Loucy (cell line): ENCODE data around the gene VTCN1.
"Not testable (repeated sequence)": the region's sequence is repeated elsewhere in the genome, so short reads cannot be mapped to it uniquely, and the experiment has no call there.

Experiments
- H2AFZ ChIP-seq: fragments of 200-600 bp; sonication (generic); 2 replicates; pipeline ENCODE4 v1.6.0; 2016; ENCODE audit warnings: antibody characterized with exemption, mild to moderate bottlenecking, low read length, moderate library complexity
- H3F3A ChIP-seq: fragments of 200-600 bp; 2 replicates; pipeline ENCODE4 v1.6.0; 2016; ENCODE audit warnings: antibody characterized with exemption, low read depth, mild to moderate bottlenecking
- H3K27me3 ChIP-seq: fragments of 200-600 bp; sonication (generic); 2 replicates; pipeline ENCODE4 v1.6.1; 2014; ENCODE audit warnings: low read length, mild to moderate bottlenecking; ENCODE audit not compliant: insufficient read depth, poor library complexity, severe bottlenecking
- H3K36me3 ChIP-seq: fragments of 200-600 bp; sonication (generic); 2 replicates; pipeline ENCODE4 v1.6.1; 2016; ENCODE audit warnings: low read length; ENCODE audit not compliant: insufficient read depth
- H3K4me1 ChIP-seq: fragments of 200-600 bp; sonication (generic); 2 replicates; pipeline ENCODE4 v1.5.1; 2014; ENCODE audit warnings: low read length, mild to moderate bottlenecking; ENCODE audit not compliant: insufficient read depth, poor library complexity, severe bottlenecking
- H3K4me2 ChIP-seq: fragments of 200-600 bp; sonication (generic); 2 replicates; pipeline ENCODE4 v1.6.0; 2014; ENCODE audit warnings: antibody characterized with exemption, low read length, low read depth, mild to moderate bottlenecking; ENCODE audit not compliant: poor library complexity, severe bottlenecking
- H3K4me3 ChIP-seq: fragments of 200-600 bp; sonication (generic); 2 replicates; pipeline ENCODE4 v1.5.1; 2014; ENCODE audit warnings: low read length, mild to moderate bottlenecking, mixed read lengths; ENCODE audit not compliant: poor library complexity, severe bottlenecking
- H3K79me2 ChIP-seq: fragments of 200-600 bp; sonication (generic); 2 replicates; pipeline ENCODE4 v1.6.1; 2014; ENCODE audit warnings: low read length; ENCODE audit not compliant: insufficient read depth
- H3K9ac ChIP-seq: fragments of 200-600 bp; sonication (generic); 2 replicates; pipeline ENCODE4 v1.6.0; 2014; ENCODE audit warnings: mild to moderate bottlenecking, low read depth, low read length, moderate library complexity; ENCODE audit not compliant: poor library complexity, severe bottlenecking
- H3K9me2 ChIP-seq: fragments of 200-600 bp; sonication (generic); replicated peaks from 2 replicates; pipeline ENCODE4 v1.6.1; 2016; ENCODE audit warnings: low read depth, low read length, mixed read lengths
- H3K9me3 ChIP-seq: fragments of 200-600 bp; sonication (generic); 2 replicates; pipeline ENCODE4 v1.6.1; 2014; ENCODE audit warnings: mild to moderate bottlenecking, antibody characterized with exemption, low read length, low read depth; ENCODE audit not compliant: insufficient read depth
- H4K20me1 ChIP-seq: fragments of 200-600 bp; sonication (generic); 2 replicates; pipeline ENCODE4 v1.6.0; 2014; ENCODE audit warnings: antibody characterized with exemption, low read length, mild to moderate bottlenecking; ENCODE audit not compliant: insufficient read depth, poor library complexity, severe bottlenecking
- EZH2phosphoT487 ChIP-seq: fragments of 200-600 bp; IDR thresholded peaks from 2 replicates; pipeline ENCODE4 v1.6.1; 2018; ENCODE audit warnings: antibody characterized with exemption, mild to moderate bottlenecking, moderate library complexity, borderline replicate concordance
- TF ChIP-seq, protein P1 (sequence below): fragments of 200-600 bp; sonication (generic); conservative IDR thresholded peaks from 2 replicates; pipeline ENCODE4 v1.5.1; 2014; ENCODE audit warnings: mild to moderate bottlenecking, antibody characterized with exemption, low read length

VTCN1 gene

DNA sequence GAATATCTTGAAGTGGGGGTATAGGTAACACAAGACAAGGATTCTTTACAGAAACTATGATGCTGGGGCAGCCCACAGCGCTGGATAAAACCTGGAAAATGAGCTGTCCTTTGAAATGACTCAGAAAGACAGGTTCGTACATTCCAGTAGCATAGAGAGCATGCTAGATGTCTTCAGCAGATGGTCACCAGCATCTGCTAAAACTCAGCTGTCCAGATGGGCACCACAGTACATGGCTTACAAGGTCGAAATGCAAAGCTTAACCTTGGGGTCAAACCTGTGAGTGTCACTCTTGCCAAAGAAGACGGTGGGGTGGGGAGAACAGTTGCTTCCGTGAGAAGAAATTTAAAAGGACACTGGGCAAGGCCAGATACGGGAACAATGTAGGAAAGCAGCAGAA lies 47.9 kb downstream of the VTCN1 start:
- H3K4me3 ChIP-seq: no peak overlapping the region
- no peaks in the 10 kb centered on the region for H3K9me3 ChIP-seq
- no peaks in the 10 kb centered on the region for H3K4me1 ChIP-seq

DNA sequence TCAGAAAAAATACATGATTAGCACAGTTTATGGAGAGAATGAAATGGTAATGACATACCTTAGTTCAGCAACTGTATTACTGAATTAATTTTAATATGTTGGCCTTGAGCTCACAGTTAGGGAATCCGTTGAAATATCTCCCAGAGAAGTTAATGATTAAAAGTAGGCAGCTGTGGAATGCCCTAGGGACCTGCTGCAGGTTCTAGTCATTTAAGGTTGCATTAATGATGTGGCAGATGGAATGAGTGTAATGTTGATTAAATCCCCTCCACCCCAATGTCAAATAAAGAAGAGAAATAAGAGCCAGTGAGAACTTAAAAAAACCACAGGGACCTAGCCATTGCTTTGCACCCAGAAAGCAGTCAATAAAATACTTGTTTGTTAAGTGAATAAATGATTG lies 48.8 kb downstream of the VTCN1 start:
- H3K9me3 ChIP-seq: no peaks in the 10 kb centered on the region
- H3K79me2 ChIP-seq: no peaks in the 10 kb centered on the region
- no peak overlapping the region for H3K4me2 ChIP-seq
- no peak overlapping the region for H2AFZ ChIP-seq
- no peaks in the 10 kb centered on the region for H3F3A ChIP-seq
- H3K9ac ChIP-seq: no peak overlapping the region
- H3K4me3 ChIP-seq: no peak overlapping the region
- no peak for TF ChIP-seq EZH2phosphoT487
- TF ChIP-seq, protein P1, sequence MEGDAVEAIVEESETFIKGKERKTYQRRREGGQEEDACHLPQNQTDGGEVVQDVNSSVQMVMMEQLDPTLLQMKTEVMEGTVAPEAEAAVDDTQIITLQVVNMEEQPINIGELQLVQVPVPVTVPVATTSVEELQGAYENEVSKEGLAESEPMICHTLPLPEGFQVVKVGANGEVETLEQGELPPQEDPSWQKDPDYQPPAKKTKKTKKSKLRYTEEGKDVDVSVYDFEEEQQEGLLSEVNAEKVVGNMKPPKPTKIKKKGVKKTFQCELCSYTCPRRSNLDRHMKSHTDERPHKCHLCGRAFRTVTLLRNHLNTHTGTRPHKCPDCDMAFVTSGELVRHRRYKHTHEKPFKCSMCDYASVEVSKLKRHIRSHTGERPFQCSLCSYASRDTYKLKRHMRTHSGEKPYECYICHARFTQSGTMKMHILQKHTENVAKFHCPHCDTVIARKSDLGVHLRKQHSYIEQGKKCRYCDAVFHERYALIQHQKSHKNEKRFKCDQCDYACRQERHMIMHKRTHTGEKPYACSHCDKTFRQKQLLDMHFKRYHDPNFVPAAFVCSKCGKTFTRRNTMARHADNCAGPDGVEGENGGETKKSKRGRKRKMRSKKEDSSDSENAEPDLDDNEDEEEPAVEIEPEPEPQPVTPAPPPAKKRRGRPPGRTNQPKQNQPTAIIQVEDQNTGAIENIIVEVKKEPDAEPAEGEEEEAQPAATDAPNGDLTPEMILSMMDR: no peak
- H3K27me3 ChIP-seq: no peaks in the 10 kb centered on the region
- no peaks in the 10 kb centered on the region for H3K4me1 ChIP-seq
- H3K9me2 ChIP-seq: no peaks in the 10 kb centered on the region
- no peaks in the 10 kb centered on the region for H3K36me3 ChIP-seq
- H4K20me1 ChIP-seq: no peaks in the 10 kb centered on the region

More for the DNA sequence above, 47.9 kb downstream of the VTCN1 start:
- H4K20me1 ChIP-seq: no peaks in the 10 kb centered on the region
- H3F3A ChIP-seq: no peaks in the 10 kb centered on the region
- H3K4me2 ChIP-seq: no peak overlapping the region
- no peaks in the 10 kb centered on the region for H3K79me2 ChIP-seq
- H3K9ac ChIP-seq: no peak overlapping the region
- no peaks in the 10 kb centered on the region for H3K9me2 ChIP-seq
- H3K36me3 ChIP-seq: no peaks in the 10 kb centered on the region
- H2AFZ ChIP-seq: no peak overlapping the region
- TF ChIP-seq, protein P1: no peak
- no peak for TF ChIP-seq EZH2phosphoT487
- H3K27me3 ChIP-seq: no peaks in the 10 kb centered on the region

DNA sequence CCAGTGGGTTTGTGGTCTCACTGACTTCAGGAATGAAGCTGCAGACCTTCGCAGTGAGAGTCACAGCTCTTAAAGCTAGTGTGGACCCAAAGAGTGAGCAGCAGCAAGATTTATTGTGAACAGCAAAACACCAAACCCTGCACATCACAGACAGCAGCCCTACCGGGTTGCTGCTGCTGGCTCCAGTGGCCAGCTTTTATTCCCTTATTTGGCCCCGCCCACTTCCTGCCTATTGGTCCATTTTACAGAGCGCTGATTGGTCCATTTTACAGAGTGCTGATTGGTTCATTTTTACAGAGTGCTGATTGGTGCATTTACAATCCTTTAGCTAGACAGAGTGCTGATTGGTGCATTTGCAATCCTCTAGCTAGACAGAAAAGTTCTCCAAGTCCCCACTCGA lies 59.4 kb downstream of the VTCN1 start:
- not testable (repeated sequence) for H3K4me3 ChIP-seq, H3K79me2 ChIP-seq, H3K9ac ChIP-seq, H2AFZ ChIP-seq, H3K27me3 ChIP-seq, H3K4me1 ChIP-seq, H3K9me2 ChIP-seq, H3K4me2 ChIP-seq, H3K9me3 ChIP-seq, H3K36me3 ChIP-seq, H3F3A ChIP-seq, H4K20me1 ChIP-seq

DNA sequence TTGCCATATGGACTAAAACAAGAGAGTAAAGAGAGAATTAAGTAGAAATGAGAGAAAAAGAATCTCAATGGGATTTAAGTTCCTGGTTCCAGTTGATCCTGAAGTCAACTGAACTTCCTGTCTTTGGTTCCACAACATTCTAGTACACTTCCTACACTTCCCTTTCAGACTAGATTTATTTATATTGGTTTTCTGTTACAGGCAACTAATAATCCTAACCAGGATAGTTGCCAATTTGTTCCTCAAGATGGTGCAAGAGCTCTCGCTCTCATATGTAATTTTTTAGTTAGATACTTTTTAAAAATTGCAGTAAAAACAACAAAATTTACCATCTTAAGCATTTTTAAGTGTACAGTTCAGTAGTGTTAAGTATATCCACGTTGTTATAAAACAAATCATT lies 60.4 kb downstream of the VTCN1 start:
- H3K36me3 ChIP-seq: no peaks in the 10 kb centered on the region

More for the DNA sequence above, 60.4 kb downstream of the VTCN1 start:
- Histone ChIP-seq H2AFZ (no peak overlapping the region), H3K9me2 (no peaks in the 10 kb centered on the region), H3K4me2 (no peak overlapping the region), H3K79me2 (no peaks in the 10 kb centered on the region), H3K4me1 (no peaks in the 10 kb centered on the region), H4K20me1 (no peaks in the 10 kb centered on the region), H3K27me3 (no peaks in the 10 kb centered on the region), H3F3A (no peaks in the 10 kb centered on the region), H3K9me3 (no peaks in the 10 kb centered on the region), H3K9ac (no peak overlapping the region), H3K4me3 (no peak overlapping the region)
- TF ChIP-seq, protein P1: peak; percentile 18; the same call in 1 of the 2 replicates
- TF ChIP-seq EZH2phosphoT487: no peak
